ENCODE measurements around the gene CFAP141. TPM values are rescaled to one million over a fixed set of nuclear protein-coding genes. Genes with fewer than 3 reads are reported as not detected.

The CFAP141 gene
- total and polyA plus RNA-seq, 2 of the 13 experiments (the other 11 are each of a cell fraction or from before 2014, with no cell fraction given) = not detected

- TF ChIP-seq CHCHD3 (CRISPR knock-in tag; IDR thresholded peaks at IDR 0.05) (no peak), ZNF710 (CRISPR knock-in tag; IDR thresholded peaks at IDR 0.05; ENCODE audit: borderline replicate concordance) (no peak), SMC3 (IDR thresholded peaks at IDR 0.05; ENCODE audit: low read length) (peak; percentile 47), HOXA7 (CRISPR knock-in tag; IDR thresholded peaks at IDR 0.05) (no peak), ZHX1 (CRISPR knock-in tag; IDR thresholded peaks at IDR 0.05; ENCODE audit: low read depth) (no peak), MNT (IDR thresholded peaks at IDR 0.05) (no peak), ASH2L (IDR thresholded peaks at IDR 0.05; ENCODE audit: insufficient read length, low read depth, low read length) (peak; percentile 29), PCBP2 (optimal IDR thresholded peaks at IDR 0.05; ENCODE audit: low read depth, low read length, poor library complexity, severe bottlenecking) (no peak), ZNF639 (CRISPR knock-in tag; conservative IDR thresholded peaks at IDR 0.05) (no peak), FOXA3 (CRISPR knock-in tag; IDR thresholded peaks at IDR 0.05) (0 out of 2 replicates have a peak, but pooled peaks have one; percentile 7)
Observed at GRCh38 chr1:154199563-154199879, 6.6 kb downstream of the CFAP141 start (continued).

Measured in HepG2 (cell line).